ENCODE data around the gene NEK1. TPM values are rescaled to one million over a fixed set of nuclear protein-coding genes. Genes with fewer than 3 reads are reported as not detected.
A peak's percentile ranks its signal among the peaks of the same experiment; 100 is the strongest.

The NEK1 gene
- polyA plus RNA-seq, 1 of the 3 experiments (the other 2 are of a cell fraction) = 2.0 TPM

DNA sequence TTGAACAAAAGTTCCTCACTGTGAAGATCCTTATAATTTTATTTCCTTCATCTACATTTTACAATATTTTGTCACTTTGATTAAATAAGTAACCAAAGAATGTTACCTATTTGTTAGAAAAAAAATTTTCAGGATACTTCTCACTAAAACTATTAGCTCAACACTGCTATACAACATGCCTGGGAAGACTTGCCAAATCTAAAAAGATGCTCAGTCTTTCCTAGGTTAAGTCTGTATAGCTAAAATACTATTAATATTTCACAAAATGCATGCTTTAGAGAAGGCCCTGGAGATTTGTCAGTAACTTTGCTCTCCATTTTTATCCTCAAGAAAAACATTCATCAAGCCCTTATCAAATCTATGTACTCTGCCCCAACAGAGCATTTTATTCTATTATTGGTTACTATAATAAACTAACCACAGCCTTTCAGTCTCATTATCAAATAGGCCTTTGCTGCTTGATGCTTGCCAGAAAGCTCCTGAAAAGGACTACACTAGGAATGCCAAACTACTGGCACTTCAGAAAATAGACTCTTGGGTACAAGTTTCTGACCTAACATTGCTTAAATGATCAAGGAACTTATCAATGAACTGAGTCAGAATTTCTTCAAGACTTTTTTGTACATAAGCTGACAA, 17.7 kb downstream of the NEK1 start:
- H3K4me2 ChIP-seq = no peak overlapping the region
- no peaks in the 10 kb centered on the region for H3K9me3 ChIP-seq
- H3K27ac ChIP-seq (ENCODE audit: low read depth in 2 of 2, low read length in 1 of 2) = peak overlapping the region in 1 of 2 experiments; percentile 22; a peak in 2 of 4 replicates
- no peak overlapping the region for H3K9ac ChIP-seq
- no peak for DNase-seq
- TF ChIP-seq TCF12 (IDR thresholded peaks at IDR 0.05) (no peak), EP300 (IDR thresholded peaks at IDR 0.05; ENCODE audit: borderline replicate concordance in 1 of 2, low read depth in 1 of 2, low read length in 1 of 2) (peak in 1 of 2 experiments; percentile 28; a peak in 1 of 4 replicates)
- ChIA-PET CTCF (interaction anchor here (0.9 to 1.7 kb wide), 5 partner anchors 18 to 216 kb away, joined by 3 to 6 read pairs (median 3); partner anchors contain the start of gene NEK1), POLR2A (no interaction called here)
- H3K4me3 ChIP-seq (ENCODE audit: low read depth in 2 of 2, low read length in 1 of 2) = no peak overlapping the region
- H3K36me3 ChIP-seq (replicated peaks in 1 of 2; ENCODE audit: control insufficient read depth in 1 of 2, insufficient read depth in 2 of 2, low read length in 1 of 2) = peaks cover 17 to 22% of the 10 kb centered on the region in 2 experiments
- peaks cover 11% of the 10 kb centered on the region for H3F3A ChIP-seq (replicated peaks; ENCODE audit: insufficient read depth)
- H3K79me2 ChIP-seq (ENCODE audit: insufficient read depth) = no peaks in the 10 kb centered on the region
- H3K27me3 ChIP-seq (ENCODE audit: insufficient read depth) = no peaks in the 10 kb centered on the region
- no peaks in the 10 kb centered on the region; a peak in 1 of 4 replicates for H3K4me1 ChIP-seq (ENCODE audit: control insufficient read depth in 1 of 2, insufficient read depth in 2 of 2, low read depth in 1 of 2, low read length in 1 of 2)
- H3K9me2 ChIP-seq = no peaks in the 10 kb centered on the region
- H2AFZ ChIP-seq (ENCODE audit: low read depth) = no peak overlapping the region
- H4K20me1 ChIP-seq (ENCODE audit: insufficient read depth) = no peaks in the 10 kb centered on the region

DNA sequence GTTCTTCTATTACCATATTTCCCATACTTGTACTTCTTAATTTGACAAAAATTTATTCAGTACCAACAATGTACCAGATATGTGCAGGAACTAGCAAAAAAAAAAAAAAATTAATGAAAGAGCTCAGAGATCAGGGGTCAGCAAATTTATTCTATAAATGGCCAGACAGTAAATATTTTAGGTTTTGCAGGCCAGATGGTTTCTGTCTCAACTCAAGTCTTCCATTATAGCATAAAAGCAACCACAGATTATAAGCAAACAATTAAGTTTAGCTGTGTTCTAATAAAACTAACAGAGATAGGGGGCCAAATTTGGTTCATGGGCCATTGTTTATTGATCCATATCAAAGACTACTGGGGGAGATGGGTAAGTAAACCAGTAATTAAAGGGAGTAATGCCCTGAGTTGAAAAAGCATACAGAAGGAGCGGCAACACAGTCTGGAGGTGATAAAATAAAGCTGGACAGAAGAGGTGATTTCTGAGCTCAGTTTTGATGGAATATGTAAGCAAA, 19.3 kb downstream of the NEK1 start:
- Histone ChIP-seq H3K9me3 (no peaks in the 10 kb centered on the region), H3K79me2 (ENCODE audit: insufficient read depth) (no peaks in the 10 kb centered on the region), H3F3A (replicated peaks; ENCODE audit: insufficient read depth) (peaks cover 10% of the 10 kb centered on the region), H3K4me1 (ENCODE audit: control insufficient read depth in 1 of 2, insufficient read depth in 2 of 2, low read depth in 1 of 2, low read length in 1 of 2) (no peaks in the 10 kb centered on the region; a peak in 1 of 4 replicates), H2AFZ (ENCODE audit: low read depth) (no peak overlapping the region), H4K20me1 (ENCODE audit: insufficient read depth) (no peaks in the 10 kb centered on the region), H3K9me2 (no peaks in the 10 kb centered on the region; the same call in 1 of the 2 replicates), H3K27me3 (ENCODE audit: insufficient read depth) (no peaks in the 10 kb centered on the region), H3K4me3 (ENCODE audit: low read depth in 2 of 2, low read length in 1 of 2) (no peak overlapping the region), H3K4me2 (no peak overlapping the region), H3K9ac (no peak overlapping the region), H3K36me3 (replicated peaks in 1 of 2; ENCODE audit: control insufficient read depth in 1 of 2, insufficient read depth in 2 of 2, low read length in 1 of 2) (peaks cover 24 to 33% of the 10 kb centered on the region in 2 experiments), H3K27ac (ENCODE audit: low read depth in 2 of 2, low read length in 1 of 2) (no peak overlapping the region; a peak in 1 of 4 replicates)
- no peak for DNase-seq
- CTCF ChIA-PET = interaction anchor here (0.7 to 1.7 kb wide), 3 partner anchors 14 to 198 kb away, joined by 3 to 6 read pairs (median 3); partner anchors contain the start of gene NEK1
- 100% methylated on average over 1 of the region's 1 CpG for WGBS (ENCODE audit: low lambda C conversion rate)
- POLR2A ChIA-PET = no interaction called here
- TF ChIP-seq, protein P1, sequence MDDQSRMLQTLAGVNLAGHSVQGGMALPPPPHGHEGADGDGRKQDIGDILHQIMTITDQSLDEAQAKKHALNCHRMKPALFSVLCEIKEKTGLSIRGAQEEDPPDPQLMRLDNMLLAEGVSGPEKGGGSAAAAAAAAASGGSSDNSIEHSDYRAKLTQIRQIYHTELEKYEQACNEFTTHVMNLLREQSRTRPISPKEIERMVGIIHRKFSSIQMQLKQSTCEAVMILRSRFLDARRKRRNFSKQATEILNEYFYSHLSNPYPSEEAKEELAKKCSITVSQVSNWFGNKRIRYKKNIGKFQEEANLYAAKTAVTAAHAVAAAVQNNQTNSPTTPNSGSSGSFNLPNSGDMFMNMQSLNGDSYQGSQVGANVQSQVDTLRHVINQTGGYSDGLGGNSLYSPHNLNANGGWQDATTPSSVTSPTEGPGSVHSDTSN (IDR thresholded peaks at IDR 0.05) = no peak

DNA sequence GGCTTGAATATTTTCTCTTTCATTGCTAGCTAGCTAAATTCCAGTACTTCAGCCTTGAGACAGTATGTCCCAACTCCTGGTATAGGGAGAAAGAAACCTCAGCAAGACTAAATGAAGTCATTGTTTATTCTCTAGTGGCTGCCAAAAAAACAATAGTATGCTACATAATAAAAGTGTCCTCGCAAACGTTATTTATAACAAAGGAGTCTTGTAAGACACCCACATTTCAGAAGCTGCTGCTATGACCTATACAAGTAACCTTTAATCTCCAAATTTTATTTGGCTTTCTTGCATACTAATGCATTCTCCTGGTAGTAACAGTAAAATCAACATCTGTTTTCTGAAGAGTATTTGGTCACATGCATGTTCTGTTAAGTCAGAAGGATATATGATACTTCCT, 28.8 kb downstream of the NEK1 start:
- ChIA-PET CTCF (interaction anchor here (1.0 kb wide), 1 partner anchor 18 kb away, joined by 3 read pairs; no protein-coding TSS in a partner anchor), POLR2A (no interaction called here)
- no peaks in the 10 kb centered on the region for H3F3A ChIP-seq (replicated peaks; ENCODE audit: insufficient read depth)
- H3K36me3 ChIP-seq (replicated peaks in 1 of 2; ENCODE audit: control insufficient read depth in 1 of 2, insufficient read depth in 2 of 2, low read length in 1 of 2) = peaks cover 34 to 42% of the 10 kb centered on the region in 2 experiments
- no peak overlapping the region for H3K9ac ChIP-seq
- no peak overlapping the region for H3K4me2 ChIP-seq
- no peaks in the 10 kb centered on the region for H3K79me2 ChIP-seq (ENCODE audit: insufficient read depth)
- H4K20me1 ChIP-seq (ENCODE audit: insufficient read depth) = no peaks in the 10 kb centered on the region
- no peak overlapping the region for H2AFZ ChIP-seq (ENCODE audit: low read depth)
- no peaks in the 10 kb centered on the region for H3K4me1 ChIP-seq (ENCODE audit: control insufficient read depth in 1 of 2, insufficient read depth in 2 of 2, low read depth in 1 of 2, low read length in 1 of 2)
- H3K27me3 ChIP-seq (ENCODE audit: insufficient read depth) = no peaks in the 10 kb centered on the region
- no peaks in the 10 kb centered on the region for H3K9me3 ChIP-seq
- no peak overlapping the region for H3K27ac ChIP-seq (ENCODE audit: low read depth in 2 of 2, low read length in 1 of 2)
- no peak overlapping the region for H3K4me3 ChIP-seq (ENCODE audit: low read depth in 2 of 2, low read length in 1 of 2)
- 83% methylated on average over 2 of the region's 2 CpGs for WGBS (ENCODE audit: low lambda C conversion rate)
- H3K9me2 ChIP-seq = no peaks in the 10 kb centered on the region; the same call in 1 of the 2 replicates
- no peak for DNase-seq
- TF ChIP-seq, protein P1 (IDR thresholded peaks at IDR 0.05) = no peak
- TF ChIP-seq MXI1 (IDR thresholded peaks at IDR 0.05; ENCODE audit: low read depth, low read length) (no peak), TCF12 (IDR thresholded peaks at IDR 0.05) (no peak), TAF1 (IDR thresholded peaks at IDR 0.05; ENCODE audit: borderline replicate concordance, low read depth, low read length) (no peak), YY1 (IDR thresholded peaks at IDR 0.05; ENCODE audit: low read depth) (no peak), GABPA (IDR thresholded peaks at IDR 0.05; ENCODE audit: low read depth) (no peak)
- TF ChIP-seq, protein P2, sequence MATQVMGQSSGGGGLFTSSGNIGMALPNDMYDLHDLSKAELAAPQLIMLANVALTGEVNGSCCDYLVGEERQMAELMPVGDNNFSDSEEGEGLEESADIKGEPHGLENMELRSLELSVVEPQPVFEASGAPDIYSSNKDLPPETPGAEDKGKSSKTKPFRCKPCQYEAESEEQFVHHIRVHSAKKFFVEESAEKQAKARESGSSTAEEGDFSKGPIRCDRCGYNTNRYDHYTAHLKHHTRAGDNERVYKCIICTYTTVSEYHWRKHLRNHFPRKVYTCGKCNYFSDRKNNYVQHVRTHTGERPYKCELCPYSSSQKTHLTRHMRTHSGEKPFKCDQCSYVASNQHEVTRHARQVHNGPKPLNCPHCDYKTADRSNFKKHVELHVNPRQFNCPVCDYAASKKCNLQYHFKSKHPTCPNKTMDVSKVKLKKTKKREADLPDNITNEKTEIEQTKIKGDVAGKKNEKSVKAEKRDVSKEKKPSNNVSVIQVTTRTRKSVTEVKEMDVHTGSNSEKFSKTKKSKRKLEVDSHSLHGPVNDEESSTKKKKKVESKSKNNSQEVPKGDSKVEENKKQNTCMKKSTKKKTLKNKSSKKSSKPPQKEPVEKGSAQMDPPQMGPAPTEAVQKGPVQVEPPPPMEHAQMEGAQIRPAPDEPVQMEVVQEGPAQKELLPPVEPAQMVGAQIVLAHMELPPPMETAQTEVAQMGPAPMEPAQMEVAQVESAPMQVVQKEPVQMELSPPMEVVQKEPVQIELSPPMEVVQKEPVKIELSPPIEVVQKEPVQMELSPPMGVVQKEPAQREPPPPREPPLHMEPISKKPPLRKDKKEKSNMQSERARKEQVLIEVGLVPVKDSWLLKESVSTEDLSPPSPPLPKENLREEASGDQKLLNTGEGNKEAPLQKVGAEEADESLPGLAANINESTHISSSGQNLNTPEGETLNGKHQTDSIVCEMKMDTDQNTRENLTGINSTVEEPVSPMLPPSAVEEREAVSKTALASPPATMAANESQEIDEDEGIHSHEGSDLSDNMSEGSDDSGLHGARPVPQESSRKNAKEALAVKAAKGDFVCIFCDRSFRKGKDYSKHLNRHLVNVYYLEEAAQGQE (IDR thresholded peaks at IDR 0.05; ENCODE audit: low read depth, low read length) = no peak
- TF ChIP-seq, protein P3, sequence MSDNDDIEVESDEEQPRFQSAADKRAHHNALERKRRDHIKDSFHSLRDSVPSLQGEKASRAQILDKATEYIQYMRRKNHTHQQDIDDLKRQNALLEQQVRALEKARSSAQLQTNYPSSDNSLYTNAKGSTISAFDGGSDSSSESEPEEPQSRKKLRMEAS (IDR thresholded peaks at IDR 0.05; ENCODE audit: low read depth) = no peak
- TF ChIP-seq, protein P4, sequence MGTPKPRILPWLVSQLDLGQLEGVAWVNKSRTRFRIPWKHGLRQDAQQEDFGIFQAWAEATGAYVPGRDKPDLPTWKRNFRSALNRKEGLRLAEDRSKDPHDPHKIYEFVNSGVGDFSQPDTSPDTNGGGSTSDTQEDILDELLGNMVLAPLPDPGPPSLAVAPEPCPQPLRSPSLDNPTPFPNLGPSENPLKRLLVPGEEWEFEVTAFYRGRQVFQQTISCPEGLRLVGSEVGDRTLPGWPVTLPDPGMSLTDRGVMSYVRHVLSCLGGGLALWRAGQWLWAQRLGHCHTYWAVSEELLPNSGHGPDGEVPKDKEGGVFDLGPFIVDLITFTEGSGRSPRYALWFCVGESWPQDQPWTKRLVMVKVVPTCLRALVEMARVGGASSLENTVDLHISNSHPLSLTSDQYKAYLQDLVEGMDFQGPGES (IDR thresholded peaks at IDR 0.05; ENCODE audit: low read depth, low read length) = no peak
